Measurements from ENCODE around the gene MTHFD1L.

Gene MTHFD1L

DNA sequence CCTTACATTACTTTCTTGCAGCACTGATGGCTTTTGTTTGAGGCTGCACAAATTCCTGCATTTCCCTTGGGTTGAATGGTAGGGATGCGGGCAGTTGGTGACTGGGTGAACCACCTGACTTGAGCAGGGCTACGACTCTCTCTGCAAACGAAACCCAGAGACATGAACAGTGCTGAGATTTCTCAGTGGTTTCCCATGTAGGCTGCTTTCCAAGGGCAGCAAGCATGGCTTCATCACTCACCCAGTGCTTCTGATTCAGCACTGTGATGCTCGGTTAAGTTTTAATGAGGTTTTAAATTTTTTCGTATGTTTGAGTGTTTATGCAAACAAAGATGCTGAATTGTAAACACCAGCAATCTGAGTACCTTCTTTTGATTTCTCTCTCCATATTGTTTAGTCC, 127.2 kb downstream of the MTHFD1L start:
- Histone ChIP-seq H3F3A (ENCODE audit: low read depth) (no peaks in the 10 kb centered on the region), H3K9me3 (ENCODE audit: insufficient read depth, low read depth, low read length) (no peaks in the 10 kb centered on the region), H3K9me2 (replicated peaks; ENCODE audit: low read depth, low read length) (no peaks in the 10 kb centered on the region), H4K20me1 (ENCODE audit: insufficient read depth, low read length, poor library complexity, severe bottlenecking) (no peaks in the 10 kb centered on the region), H3K4me1 (ENCODE audit: insufficient read depth, low read length, poor library complexity, severe bottlenecking) (no peaks in the 10 kb centered on the region), H3K79me2 (ENCODE audit: insufficient read depth, low read length) (no peaks in the 10 kb centered on the region), H3K4me2 (ENCODE audit: low read depth, low read length, poor library complexity, severe bottlenecking) (no peak overlapping the region), H3K36me3 (ENCODE audit: insufficient read depth, low read length) (peaks cover 12% of the 10 kb centered on the region; the same call in 1 of the 2 replicates), H3K9ac (ENCODE audit: low read depth, low read length, poor library complexity, severe bottlenecking) (no peak overlapping the region), H3K27me3 (ENCODE audit: insufficient read depth, low read length, poor library complexity, severe bottlenecking) (no peaks in the 10 kb centered on the region), H2AFZ (ENCODE audit: low read length) (no peak overlapping the region), H3K4me3 (ENCODE audit: low read length, poor library complexity, severe bottlenecking) (no peak overlapping the region)
- TF ChIP-seq, protein P1, sequence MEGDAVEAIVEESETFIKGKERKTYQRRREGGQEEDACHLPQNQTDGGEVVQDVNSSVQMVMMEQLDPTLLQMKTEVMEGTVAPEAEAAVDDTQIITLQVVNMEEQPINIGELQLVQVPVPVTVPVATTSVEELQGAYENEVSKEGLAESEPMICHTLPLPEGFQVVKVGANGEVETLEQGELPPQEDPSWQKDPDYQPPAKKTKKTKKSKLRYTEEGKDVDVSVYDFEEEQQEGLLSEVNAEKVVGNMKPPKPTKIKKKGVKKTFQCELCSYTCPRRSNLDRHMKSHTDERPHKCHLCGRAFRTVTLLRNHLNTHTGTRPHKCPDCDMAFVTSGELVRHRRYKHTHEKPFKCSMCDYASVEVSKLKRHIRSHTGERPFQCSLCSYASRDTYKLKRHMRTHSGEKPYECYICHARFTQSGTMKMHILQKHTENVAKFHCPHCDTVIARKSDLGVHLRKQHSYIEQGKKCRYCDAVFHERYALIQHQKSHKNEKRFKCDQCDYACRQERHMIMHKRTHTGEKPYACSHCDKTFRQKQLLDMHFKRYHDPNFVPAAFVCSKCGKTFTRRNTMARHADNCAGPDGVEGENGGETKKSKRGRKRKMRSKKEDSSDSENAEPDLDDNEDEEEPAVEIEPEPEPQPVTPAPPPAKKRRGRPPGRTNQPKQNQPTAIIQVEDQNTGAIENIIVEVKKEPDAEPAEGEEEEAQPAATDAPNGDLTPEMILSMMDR (conservative IDR thresholded peaks at IDR 0.05; ENCODE audit: low read length) = no peak
- TF ChIP-seq EZH2phosphoT487 (IDR thresholded peaks at IDR 0.05; ENCODE audit: borderline replicate concordance) = no peak

DNA sequence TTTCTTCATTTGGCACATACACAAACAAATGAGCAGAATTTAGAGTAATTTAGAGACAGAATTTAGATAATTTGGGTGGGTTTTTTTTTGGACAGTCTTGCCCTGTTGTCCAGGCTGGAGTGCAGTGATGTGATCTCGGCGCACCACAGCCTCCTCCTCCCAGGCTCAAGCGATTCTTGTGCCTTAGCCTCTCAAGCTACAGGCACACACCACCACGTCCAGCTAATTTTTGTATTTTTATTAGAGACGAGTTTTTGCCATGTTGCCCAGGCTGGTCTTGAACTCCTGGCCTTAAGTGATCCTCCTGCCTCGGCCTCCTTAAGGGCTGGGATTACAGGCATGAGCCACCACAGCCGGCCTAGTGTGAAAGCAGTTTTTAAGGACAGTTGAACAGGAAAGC, 127.8 kb downstream of the MTHFD1L start:
- Histone ChIP-seq H3K9me2 (replicated peaks; ENCODE audit: low read depth, low read length) (no peaks in the 10 kb centered on the region), H3K4me3 (ENCODE audit: low read length, poor library complexity, severe bottlenecking) (no peak overlapping the region)
- no peak for TF ChIP-seq EZH2phosphoT487 (IDR thresholded peaks at IDR 0.05; ENCODE audit: borderline replicate concordance)
- TF ChIP-seq, protein P1 (conservative IDR thresholded peaks at IDR 0.05; ENCODE audit: low read length) = no peak

DNA sequence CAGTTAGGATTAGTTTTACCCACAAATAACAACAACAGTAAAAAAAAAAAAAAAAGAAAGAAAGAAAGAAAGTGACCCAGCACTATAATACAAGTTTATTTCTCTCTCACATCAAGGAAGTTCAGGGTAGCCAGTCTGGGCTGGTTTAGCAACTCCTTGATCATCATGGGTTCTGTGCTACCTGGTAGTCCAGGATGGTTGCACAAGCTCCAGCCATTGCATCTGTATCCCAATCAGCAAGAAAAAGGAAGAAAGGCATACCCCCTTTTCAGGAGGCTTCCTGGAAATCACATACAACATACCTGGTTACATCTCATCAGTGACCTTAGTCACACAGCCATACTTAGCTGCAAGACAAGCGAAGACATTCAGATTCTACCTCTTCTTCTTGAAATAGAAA, 128.5 kb downstream of the MTHFD1L start:
- H3K79me2 ChIP-seq (ENCODE audit: insufficient read depth, low read length) = no peaks in the 10 kb centered on the region
- no peak overlapping the region for H3K4me2 ChIP-seq (ENCODE audit: low read depth, low read length, poor library complexity, severe bottlenecking)
- no peak overlapping the region for H3K9ac ChIP-seq (ENCODE audit: low read depth, low read length, poor library complexity, severe bottlenecking)
- TF ChIP-seq EZH2phosphoT487 (IDR thresholded peaks at IDR 0.05; ENCODE audit: borderline replicate concordance) = no peak
- TF ChIP-seq, protein P1 (conservative IDR thresholded peaks at IDR 0.05; ENCODE audit: low read length) = no peak
- no peak overlapping the region for H3K4me3 ChIP-seq (ENCODE audit: low read length, poor library complexity, severe bottlenecking)
- no peaks in the 10 kb centered on the region for H3K4me1 ChIP-seq (ENCODE audit: insufficient read depth, low read length, poor library complexity, severe bottlenecking)
- no peaks in the 10 kb centered on the region for H3K9me3 ChIP-seq (ENCODE audit: insufficient read depth, low read depth, low read length)
- H2AFZ ChIP-seq (ENCODE audit: low read length) = no peak overlapping the region
- no peaks in the 10 kb centered on the region for H3F3A ChIP-seq (ENCODE audit: low read depth)
- no peaks in the 10 kb centered on the region for H3K27me3 ChIP-seq (ENCODE audit: insufficient read depth, low read length, poor library complexity, severe bottlenecking)
- peaks cover 12% of the 10 kb centered on the region; the same call in 1 of the 2 replicates for H3K36me3 ChIP-seq (ENCODE audit: insufficient read depth, low read length)
- H4K20me1 ChIP-seq (ENCODE audit: insufficient read depth, low read length, poor library complexity, severe bottlenecking) = no peaks in the 10 kb centered on the region
- H3K9me2 ChIP-seq (replicated peaks; ENCODE audit: low read depth, low read length) = no peaks in the 10 kb centered on the region

More for the DNA sequence above, 127.8 kb downstream of the MTHFD1L start:
- Histone ChIP-seq H3K27me3 (ENCODE audit: insufficient read depth, low read length, poor library complexity, severe bottlenecking) (no peaks in the 10 kb centered on the region), H3K79me2 (ENCODE audit: insufficient read depth, low read length) (no peaks in the 10 kb centered on the region), H3F3A (ENCODE audit: low read depth) (no peaks in the 10 kb centered on the region), H3K9me3 (ENCODE audit: insufficient read depth, low read depth, low read length) (no peaks in the 10 kb centered on the region), H3K9ac (ENCODE audit: low read depth, low read length, poor library complexity, severe bottlenecking) (no peak overlapping the region), H3K4me2 (ENCODE audit: low read depth, low read length, poor library complexity, severe bottlenecking) (no peak overlapping the region), H3K4me1 (ENCODE audit: insufficient read depth, low read length, poor library complexity, severe bottlenecking) (no peaks in the 10 kb centered on the region), H2AFZ (ENCODE audit: low read length) (no peak overlapping the region), H3K36me3 (ENCODE audit: insufficient read depth, low read length) (peaks cover 12% of the 10 kb centered on the region; the same call in 1 of the 2 replicates), H4K20me1 (ENCODE audit: insufficient read depth, low read length, poor library complexity, severe bottlenecking) (no peaks in the 10 kb centered on the region)
